ENCODE data around the gene NOC4L.

DNA sequence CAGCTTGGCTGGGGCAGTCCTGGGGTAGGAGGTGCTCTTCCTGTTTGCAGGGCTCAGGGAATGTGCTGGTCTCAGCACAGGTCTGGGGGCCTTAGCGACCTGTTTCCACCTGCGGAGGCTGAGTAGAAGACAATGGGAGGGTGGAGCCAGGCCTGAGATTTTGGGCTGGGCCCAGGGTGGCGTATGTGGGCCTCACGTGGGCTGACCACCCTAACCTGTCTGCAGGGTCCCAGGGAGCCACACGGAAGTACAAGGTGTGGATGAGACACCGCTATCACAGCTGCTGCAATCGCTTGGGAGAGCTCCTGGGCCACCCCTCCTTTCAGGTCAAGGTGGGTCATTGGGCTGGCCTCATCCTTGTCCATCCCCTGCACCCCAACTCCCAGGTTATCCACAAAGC is 1.1 kb downstream of the NOC4L start:
- TF ChIP-seq YY1 (IDR thresholded peaks at IDR 0.05; ENCODE audit: low read depth): no peak
- no peak for TF ChIP-seq POLR2AphosphoS5 (IDR thresholded peaks at IDR 0.05; ENCODE audit: low read depth, low read length)

Measured in SK-N-SH (cell line).